Measurements from ENCODE around the gene SULT2B1.
"Not testable (repeated sequence)": the region's sequence is repeated elsewhere in the genome, so short reads cannot be mapped to it uniquely, and the experiment has no call there.

Gene SULT2B1

GRCh38 chr19:48529156-48529555 lies 22.8 kb upstream of the SULT2B1 start:
- DNase-seq (ENCODE audit: low spot score) = no peak

DNA sequence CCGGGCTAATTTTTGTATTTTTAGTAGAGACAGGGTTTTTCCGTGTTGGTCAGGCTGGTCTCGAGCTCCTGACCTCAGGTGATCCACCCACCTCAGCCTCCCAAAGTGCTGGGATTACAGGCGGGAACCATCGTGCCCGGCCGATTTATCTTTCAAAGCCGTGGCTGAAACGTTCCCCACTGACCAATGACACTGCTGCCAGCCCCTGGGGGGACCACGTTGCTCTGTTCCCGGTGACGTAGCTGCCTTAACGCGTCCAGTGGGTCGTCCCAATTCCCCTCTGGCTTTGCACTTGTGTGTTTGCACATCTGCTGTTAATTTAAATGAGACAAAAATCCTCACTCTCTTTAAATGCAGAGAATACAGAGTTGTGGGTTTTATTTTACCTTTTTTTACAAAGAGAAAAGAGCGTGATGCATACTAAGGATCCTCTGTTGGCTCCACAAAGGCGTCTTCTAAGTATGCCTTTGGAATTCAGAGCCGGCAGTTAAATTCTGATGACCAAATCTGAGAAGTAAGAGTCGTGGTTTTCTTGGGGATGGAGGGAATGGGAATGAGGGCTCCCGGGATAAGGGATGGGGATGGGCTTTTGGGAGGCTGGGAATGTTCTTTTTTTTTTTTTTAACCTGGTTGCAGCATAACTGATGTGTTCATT lies 21.8 kb upstream of the SULT2B1 start:
- DNase-seq (ENCODE audit: low spot score) = no peak

- DNase-seq (ENCODE audit: low spot score) = no peak
Observed at GRCh38 chr19:48530770-48531169, 21.2 kb upstream of the SULT2B1 start.

GRCh38 chr19:48533770-48534169 lies 18.2 kb upstream of the SULT2B1 start:
- no peak for DNase-seq (ENCODE audit: low spot score)

- DNase-seq (ENCODE audit: low spot score) = no peak
Observed at GRCh38 chr19:48537541-48537940, 14.4 kb upstream of the SULT2B1 start.

- DNase-seq (ENCODE audit: low spot score) = not testable (repeated sequence)
Observed at GRCh38 chr19:48538057-48538456, 13.9 kb upstream of the SULT2B1 start.

DNA sequence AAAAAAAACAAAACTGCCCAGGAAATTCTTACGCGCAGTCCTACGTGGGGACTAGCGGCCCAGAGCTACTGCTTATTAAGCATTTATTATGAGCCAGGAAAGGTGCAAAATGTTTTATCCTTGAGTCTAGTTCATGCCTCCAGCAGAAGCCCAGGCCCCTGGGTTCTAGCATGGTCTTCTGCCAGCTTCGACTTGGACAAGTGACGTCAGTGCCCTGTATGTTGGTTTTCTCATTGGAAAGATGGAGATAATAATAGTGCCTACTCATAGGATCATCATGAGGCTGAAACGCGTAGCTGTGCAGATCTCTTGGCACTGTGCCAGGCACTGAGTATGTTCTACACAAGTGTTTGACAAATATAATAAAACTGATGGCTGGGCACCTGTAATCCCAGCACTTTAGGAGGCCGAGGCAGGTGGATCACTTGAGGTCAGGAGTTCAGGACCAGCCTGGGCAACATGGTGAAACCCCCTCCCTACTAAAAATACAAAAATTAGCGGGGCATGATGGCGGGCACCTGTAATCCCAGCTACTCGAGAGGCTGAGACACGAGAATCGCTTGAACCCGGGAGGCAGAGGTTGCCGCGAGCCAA lies 12.4 kb upstream of the SULT2B1 start:
- no peak for DNase-seq (ENCODE audit: low spot score)

DNA sequence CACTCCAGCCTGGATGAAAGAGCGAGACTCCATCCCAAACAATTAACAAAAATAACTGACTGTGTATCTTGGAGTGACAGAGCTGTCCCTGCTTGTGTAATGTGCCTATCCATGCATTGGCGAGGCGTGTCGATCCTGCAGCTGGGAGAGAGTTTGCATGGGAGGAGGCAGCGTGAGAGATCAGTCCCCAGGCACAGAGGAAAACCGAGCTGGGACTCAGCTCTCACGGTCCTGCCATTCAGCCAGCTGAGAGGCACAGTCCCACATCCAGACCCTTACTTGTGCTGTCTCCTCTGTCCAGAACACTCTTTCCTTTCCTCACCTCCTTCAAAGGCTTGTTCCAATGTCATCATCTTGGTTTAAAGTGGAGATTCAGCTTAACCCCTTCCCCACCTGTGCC lies 11.9 kb upstream of the SULT2B1 start:
- no peak for DNase-seq (ENCODE audit: low spot score)

DNA sequence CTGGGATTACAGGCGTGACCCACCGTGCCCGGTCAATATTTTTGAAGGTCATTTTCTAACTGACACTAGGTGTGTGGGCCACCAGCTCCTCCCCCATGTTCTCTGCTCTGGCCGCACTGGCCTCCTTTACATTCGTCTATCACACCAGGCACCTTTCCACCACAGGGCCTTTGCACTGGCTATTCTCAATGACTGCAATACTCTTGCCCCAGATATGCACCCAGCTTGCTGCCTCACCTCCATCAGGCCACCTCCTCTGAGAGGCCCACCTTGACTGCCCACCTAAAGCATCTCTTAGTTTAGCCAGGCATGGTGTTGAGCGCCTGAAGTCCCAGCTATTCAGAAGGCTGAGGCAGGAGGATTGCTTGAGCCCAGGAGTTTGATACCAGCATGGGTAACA lies 10.2 kb upstream of the SULT2B1 start:
- no peak for DNase-seq (ENCODE audit: low spot score)

DNA sequence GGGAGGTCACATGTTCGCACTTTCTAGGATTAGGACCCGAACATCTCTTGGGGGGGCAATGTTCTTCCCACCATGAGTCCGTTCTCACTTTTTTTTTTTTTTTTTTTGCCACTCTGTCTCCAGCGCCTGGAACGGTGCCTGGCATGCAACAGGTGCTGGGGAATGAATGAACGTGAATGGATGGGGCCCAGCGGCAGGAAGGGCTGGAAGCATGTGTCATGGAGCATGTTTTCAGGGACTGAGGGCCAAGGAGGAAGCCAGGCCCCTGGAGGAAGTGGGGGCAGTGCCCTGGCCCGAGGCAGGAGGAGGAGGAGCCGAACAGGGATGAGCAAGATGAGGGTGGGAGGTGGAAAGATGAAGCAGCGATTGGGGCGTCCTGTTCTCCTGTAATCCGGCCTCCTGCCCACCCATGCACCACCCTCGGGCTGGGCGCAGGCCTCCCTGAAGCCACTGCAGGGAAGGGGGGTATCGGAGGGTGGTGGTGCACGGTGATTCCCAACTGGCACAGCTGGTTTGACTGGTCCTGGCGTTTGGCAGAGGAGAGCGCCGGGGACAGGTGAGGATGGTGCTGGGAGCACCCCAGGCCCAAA lies 8.8 kb upstream of the SULT2B1 start:
- peak; percentile 65 for DNase-seq (ENCODE audit: low spot score)

- DNase-seq (ENCODE audit: low spot score) = no peak
Observed at GRCh38 chr19:48544856-48545750, 6.9 kb upstream of the SULT2B1 start.

DNA sequence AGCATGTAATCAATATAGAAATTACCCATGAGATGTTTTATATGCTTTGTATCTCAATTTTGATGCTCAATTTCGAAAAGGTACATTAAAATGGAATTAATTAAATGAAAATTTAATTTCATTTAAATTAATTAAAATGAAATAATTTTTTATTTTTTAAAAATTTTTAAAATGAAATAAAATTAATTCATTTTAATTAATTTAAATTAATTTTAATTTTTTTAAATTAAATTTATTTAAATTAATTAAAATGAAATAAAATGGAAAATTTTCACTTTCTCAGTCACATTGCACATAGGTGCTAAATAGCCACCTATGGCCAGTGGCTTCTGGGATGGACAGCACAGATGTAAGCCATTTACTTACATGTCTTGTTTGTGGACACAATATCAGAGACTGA lies 4.2 kb upstream of the SULT2B1 start:
- DNase-seq (ENCODE audit: low spot score) = no peak

DNA sequence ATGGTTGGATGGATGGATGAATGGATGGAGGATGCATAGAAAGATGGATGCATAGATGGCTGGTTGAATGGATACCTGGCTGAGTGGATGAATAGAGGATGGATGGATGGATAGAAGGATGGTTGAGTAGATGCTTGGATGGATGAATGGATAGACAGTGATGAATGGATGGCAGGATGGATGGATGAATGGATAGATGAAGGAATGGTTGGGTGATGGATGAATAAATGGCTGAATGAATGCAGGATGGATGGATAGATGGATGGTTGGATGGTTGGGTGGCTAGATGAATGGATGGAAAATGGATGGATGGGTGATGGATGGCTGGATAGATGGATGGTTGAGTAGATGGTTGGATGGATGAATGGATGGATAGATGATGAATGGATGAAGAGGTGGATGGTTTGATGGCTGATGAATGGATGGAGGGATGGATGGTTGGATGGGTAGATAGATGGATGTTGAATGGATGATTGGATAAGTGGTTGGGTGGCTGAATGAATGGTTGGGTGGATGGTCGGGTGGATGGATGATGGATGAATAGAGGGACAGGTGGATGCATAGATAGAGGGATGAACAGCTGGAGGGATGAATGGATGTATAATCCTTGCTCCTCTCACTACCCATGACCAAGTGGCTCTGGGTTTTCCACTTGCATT lies 3.6 kb upstream of the SULT2B1 start:
- DNase-seq (ENCODE audit: low spot score) = no peak

DNA sequence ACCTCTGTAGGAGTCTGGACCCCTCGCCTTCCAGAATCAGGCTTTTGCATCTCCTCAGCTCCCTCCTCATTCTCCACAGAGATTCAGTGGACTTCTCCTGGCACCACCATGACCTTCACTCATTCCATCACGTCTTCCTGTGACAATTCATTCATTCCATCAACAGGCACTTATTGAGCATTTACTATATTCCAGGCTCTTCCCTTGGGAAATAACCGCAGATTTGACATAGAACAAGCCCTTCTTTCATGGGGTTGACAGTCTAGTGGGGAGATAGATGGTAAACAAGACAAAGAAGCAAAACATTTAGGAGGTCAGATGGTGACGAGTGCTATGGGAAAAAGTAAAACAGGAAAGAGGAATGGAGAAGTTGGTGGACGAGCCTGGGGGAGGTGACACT lies 2.6 kb upstream of the SULT2B1 start:
- no peak for DNase-seq (ENCODE audit: low spot score)

- DNase-seq (ENCODE audit: low spot score) = no peak
Observed at GRCh38 chr19:48552406-48553322, 692 bp downstream of the SULT2B1 start.

DNA sequence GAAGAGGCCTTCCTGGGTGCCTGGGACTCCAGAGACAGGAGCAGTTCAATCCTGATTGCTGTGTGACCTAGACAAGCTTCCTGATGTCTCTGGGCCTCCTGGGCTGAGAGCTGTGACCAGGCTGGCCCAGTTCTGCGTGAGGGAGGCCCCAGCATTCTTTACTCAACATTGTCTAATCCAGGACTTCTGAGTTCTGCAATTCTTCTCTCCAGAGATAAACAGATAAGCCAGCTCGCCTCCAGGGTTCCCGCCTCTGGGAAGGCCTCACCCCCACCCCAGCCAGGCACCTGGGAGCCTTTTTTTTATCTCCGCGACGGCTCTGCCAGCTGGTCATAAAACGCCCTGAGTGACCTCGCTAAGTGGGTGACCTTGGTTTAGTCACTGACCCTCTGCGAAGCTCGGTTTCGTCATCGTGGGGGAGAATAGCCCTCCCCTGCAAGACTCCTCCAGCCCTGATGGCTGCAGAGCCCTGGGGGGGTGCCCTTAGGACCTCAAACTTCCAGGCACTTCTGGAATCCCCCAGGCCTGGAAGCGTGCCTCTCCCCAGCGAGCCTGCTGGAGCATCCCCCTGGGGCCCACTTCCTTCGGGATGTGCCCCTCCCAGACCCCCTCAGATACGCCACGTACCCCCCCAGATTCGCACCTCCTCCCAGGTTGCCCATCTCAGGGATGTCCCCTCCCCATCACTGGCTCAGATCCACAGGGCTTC lies 1.9 kb downstream of the SULT2B1 start:
- peak; percentile 61 for DNase-seq (ENCODE audit: low spot score)

GRCh38 chr19:48554385-48555091 lies 2.6 kb downstream of the SULT2B1 start:
- no peak for DNase-seq (ENCODE audit: low spot score)

- DNase-seq (ENCODE audit: low spot score) = peak; percentile 79
Observed at GRCh38 chr19:48556163-48556562, 4.2 kb downstream of the SULT2B1 start.

DNA sequence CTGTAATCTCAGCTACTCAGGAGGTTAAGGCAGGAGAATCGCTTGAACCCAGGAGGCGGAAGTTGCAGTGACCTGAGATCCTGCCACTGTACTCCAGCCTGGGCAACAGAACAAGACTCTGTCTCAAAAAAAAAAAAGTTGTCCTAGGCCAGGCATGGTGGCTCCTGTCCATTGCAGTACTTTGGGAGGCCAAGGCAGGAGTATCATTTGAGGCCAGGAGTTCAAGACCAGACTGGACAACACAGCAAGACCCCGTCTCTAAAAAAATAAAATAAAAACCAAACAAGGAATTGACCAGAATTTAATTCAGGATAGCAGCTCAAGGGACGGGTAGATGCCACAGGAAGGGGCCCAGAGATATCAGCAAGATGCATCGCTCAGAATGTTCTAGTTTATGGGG lies 4.9 kb downstream of the SULT2B1 start:
- no peak for DNase-seq (ENCODE audit: low spot score)
